ENCODE measurements around the gene ARL13B. TPM values are rescaled to one million over a fixed set of nuclear protein-coding genes. Genes with fewer than 3 reads are reported as not detected.
"Not testable (repeated sequence)": the region's sequence is repeated elsewhere in the genome, so short reads cannot be mapped to it uniquely, and the experiment has no call there.

Gene ARL13B
- polyA plus RNA-seq, 1 experiment, result 6.3 TPM

GRCh38 chr3:94043285-94043684 lies 63.3 kb downstream of the ARL13B start:
- DNase-seq (ENCODE audit: low read depth, low spot score), result no peak
- ChIA-PET POLR2A (no interaction called here), CTCF (no interaction called here)
- peaks cover 12% of the 10 kb centered on the region for H3K9me3 ChIP-seq (ENCODE audit: control insufficient read depth, insufficient read depth, low read length)
- no peak overlapping the region for H3K27ac ChIP-seq (ENCODE audit: low read depth, low read length)
- H3K4me3 ChIP-seq (ENCODE audit: low read depth, low read length), result no peak overlapping the region
- TF ChIP-seq, protein P1, sequence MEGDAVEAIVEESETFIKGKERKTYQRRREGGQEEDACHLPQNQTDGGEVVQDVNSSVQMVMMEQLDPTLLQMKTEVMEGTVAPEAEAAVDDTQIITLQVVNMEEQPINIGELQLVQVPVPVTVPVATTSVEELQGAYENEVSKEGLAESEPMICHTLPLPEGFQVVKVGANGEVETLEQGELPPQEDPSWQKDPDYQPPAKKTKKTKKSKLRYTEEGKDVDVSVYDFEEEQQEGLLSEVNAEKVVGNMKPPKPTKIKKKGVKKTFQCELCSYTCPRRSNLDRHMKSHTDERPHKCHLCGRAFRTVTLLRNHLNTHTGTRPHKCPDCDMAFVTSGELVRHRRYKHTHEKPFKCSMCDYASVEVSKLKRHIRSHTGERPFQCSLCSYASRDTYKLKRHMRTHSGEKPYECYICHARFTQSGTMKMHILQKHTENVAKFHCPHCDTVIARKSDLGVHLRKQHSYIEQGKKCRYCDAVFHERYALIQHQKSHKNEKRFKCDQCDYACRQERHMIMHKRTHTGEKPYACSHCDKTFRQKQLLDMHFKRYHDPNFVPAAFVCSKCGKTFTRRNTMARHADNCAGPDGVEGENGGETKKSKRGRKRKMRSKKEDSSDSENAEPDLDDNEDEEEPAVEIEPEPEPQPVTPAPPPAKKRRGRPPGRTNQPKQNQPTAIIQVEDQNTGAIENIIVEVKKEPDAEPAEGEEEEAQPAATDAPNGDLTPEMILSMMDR (IDR thresholded peaks at IDR 0.05; ENCODE audit: low read depth, low read length), result no peak
- no peaks in the 10 kb centered on the region for H3K27me3 ChIP-seq (ENCODE audit: control insufficient read depth, insufficient read depth, low read length)

- DNase-seq (ENCODE audit: low read depth, low spot score); POLR2A ChIA-PET; CTCF ChIA-PET: not testable (repeated sequence)
Measured at GRCh38 chr3:94044100-94044936, 64.4 kb downstream of the ARL13B start.

GRCh38 chr3:94046533-94046932 lies 66.6 kb downstream of the ARL13B start:
- no peak overlapping the region for H3K27ac ChIP-seq (ENCODE audit: low read depth, low read length)
- no peaks in the 10 kb centered on the region for H3K27me3 ChIP-seq (ENCODE audit: control insufficient read depth, insufficient read depth, low read length)
- no peak overlapping the region for H3K4me3 ChIP-seq (ENCODE audit: low read depth, low read length)
- DNase-seq (ENCODE audit: low read depth, low spot score), result no peak
- ChIA-PET CTCF (no interaction called here), POLR2A (no interaction called here)
- H3K9me3 ChIP-seq (ENCODE audit: control insufficient read depth, insufficient read depth, low read length), result peaks cover 12% of the 10 kb centered on the region
- TF ChIP-seq, protein P1 (IDR thresholded peaks at IDR 0.05; ENCODE audit: low read depth, low read length), result no peak

More at GRCh38 chr3:94044100-94044936, 64.4 kb downstream of the ARL13B start:
- H3K27me3 ChIP-seq (ENCODE audit: control insufficient read depth, insufficient read depth, low read length); H3K27ac ChIP-seq (ENCODE audit: low read depth, low read length); H3K4me3 ChIP-seq (ENCODE audit: low read depth, low read length): not testable (repeated sequence)
- H3K9me3 ChIP-seq (ENCODE audit: control insufficient read depth, insufficient read depth, low read length), result peaks cover 12% of the 10 kb centered on the region

DNA sequence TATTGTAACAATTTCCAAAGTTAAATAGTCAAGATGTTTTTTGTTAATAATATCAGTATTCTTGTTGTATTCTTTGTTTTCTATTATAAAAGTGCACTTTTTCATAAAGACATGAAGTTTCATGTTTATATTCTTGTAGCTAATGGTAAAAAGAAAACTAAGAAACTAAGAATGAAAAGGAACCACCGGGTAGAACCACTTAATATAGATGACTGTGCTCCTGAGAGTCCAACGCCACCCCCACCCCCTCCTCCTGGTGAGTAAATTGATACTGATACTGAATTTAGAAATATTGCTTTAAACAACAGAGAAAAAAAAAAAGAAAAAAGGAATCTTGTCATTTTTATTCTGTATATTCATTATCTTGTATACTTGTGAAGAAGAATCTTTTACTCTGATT lies 69.3 kb downstream of the ARL13B start:
- CTCF ChIA-PET, result interaction anchor here (0.6 to 3.1 kb wide), 2 partner anchors 12 to 1009 kb away, joined by 3 to 9 read pairs; no protein-coding TSS in a partner anchor

GRCh38 chr3:94050546-94050945 lies 70.6 kb downstream of the ARL13B start:
- DNase-seq (ENCODE audit: low read depth, low spot score), result no peak
- H3K27me3 ChIP-seq (ENCODE audit: control insufficient read depth, insufficient read depth, low read length), result no peaks in the 10 kb centered on the region
- H3K4me3 ChIP-seq (ENCODE audit: low read depth, low read length), result no peak overlapping the region
- no peaks in the 10 kb centered on the region for H3K9me3 ChIP-seq (ENCODE audit: control insufficient read depth, insufficient read depth, low read length)
- TF ChIP-seq, protein P1 (IDR thresholded peaks at IDR 0.05; ENCODE audit: low read depth, low read length), result no peak
- CTCF ChIA-PET, result interaction anchor here (0.7 to 3.1 kb wide), 5 partner anchors 13 to 52 kb away, joined by 4 to 9 read pairs (median 5); no protein-coding TSS in a partner anchor
- POLR2A ChIA-PET, result no interaction called here
- H3K27ac ChIP-seq (ENCODE audit: low read depth, low read length), result no peak overlapping the region

More for the DNA sequence above, 69.3 kb downstream of the ARL13B start:
- Histone ChIP-seq H3K4me3 (ENCODE audit: low read depth, low read length) (no peak overlapping the region), H3K27ac (ENCODE audit: low read depth, low read length) (no peak overlapping the region), H3K27me3 (ENCODE audit: control insufficient read depth, insufficient read depth, low read length) (no peaks in the 10 kb centered on the region), H3K9me3 (ENCODE audit: control insufficient read depth, insufficient read depth, low read length) (peaks cover 5% of the 10 kb centered on the region)
- no peak for DNase-seq (ENCODE audit: low read depth, low spot score)
- POLR2A ChIA-PET, result interaction anchor here (0.7 kb wide), 1 partner anchor 14 kb away, joined by 7 read pairs; no protein-coding TSS in a partner anchor
- TF ChIP-seq, protein P1 (IDR thresholded peaks at IDR 0.05; ENCODE audit: low read depth, low read length), result no peak

Data from AG04450 (cell line).